Measurements from ENCODE around the gene KCNQ1.

The KCNQ1 gene

DNA sequence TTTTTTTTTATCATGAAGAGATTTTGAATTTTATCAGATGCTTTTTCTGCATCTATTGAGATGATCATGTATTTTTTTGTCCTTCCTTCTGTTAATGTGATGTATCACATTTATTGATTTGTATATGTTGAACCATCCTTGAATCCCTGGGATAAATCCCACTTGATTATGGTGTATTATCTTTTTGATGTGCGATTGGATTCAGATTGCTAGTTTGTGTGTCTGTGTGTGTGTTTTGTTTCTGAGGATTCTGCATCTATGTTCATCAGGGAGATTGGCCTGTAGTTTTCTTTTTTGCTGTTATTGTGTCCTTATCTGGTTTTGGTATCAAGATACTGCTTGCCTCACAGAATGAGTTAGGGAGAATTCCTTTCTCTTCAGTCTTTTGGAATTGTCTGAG, 202.4 kb downstream of the KCNQ1 start:
- DNase-seq (ENCODE audit: low read depth in 3 of 3): no peak

DNA sequence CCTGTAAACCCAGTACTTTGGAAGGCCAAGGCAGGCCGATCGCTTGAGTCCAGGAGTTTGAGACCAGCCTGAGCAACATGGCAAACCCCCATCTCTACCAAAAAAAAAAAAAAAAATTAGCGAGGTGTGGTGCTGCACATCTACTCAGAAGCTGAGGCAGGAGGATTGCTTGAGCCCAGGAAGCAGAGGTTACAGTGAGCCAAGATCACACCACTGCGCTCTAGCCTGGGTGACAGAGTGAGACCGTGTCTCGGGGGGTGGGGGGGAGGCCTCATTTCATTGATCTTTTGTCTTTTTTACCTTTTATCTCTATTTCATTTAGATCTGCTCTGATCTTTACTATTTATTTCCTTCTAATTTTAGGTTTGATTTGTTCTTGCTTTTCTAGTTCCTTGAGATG, 203.1 kb downstream of the KCNQ1 start:
- no peak for DNase-seq (ENCODE audit: low read depth in 3 of 3)

DNA sequence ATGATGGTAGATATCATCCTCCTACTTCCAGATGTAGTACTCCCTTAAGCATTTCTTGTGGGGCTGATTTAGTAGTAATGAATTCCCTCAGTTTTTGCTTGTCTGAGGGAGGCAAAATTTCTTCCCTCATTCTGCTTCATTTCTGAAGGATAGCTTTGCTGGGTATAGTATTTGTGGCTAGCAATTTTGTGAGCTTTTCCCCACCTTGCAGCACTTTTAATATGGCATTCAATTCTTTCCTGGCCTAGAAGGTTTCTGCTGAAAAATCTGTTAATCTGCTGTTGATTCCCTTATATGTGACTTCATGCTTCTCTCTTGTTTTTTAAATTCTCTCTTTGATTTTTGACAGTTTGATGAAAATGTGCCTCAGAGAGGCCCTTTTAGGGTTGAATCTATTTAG, 204.6 kb downstream of the KCNQ1 start:
- DNase-seq (ENCODE audit: low read depth in 3 of 3): no peak

DNA sequence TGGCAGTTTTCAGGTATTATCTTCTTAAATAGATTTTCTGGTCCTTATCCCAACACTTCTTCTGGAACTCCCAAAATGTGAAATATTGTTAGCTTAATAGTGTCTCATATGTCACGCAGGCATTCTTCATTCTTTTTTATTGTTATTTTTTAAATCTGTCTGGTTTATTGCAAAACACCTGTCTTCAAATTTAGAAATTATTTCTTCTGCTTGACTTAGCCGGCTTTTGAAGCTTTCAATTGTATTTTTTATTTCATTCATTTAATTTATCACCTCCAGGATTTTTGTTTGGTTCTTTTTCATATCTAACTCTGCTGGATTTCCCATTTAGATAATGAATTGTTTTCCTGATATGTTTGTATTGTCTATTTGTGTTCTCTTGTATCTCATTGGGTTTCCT, 205.0 kb downstream of the KCNQ1 start:
- DNase-seq (ENCODE audit: low read depth in 3 of 3): no peak

DNA sequence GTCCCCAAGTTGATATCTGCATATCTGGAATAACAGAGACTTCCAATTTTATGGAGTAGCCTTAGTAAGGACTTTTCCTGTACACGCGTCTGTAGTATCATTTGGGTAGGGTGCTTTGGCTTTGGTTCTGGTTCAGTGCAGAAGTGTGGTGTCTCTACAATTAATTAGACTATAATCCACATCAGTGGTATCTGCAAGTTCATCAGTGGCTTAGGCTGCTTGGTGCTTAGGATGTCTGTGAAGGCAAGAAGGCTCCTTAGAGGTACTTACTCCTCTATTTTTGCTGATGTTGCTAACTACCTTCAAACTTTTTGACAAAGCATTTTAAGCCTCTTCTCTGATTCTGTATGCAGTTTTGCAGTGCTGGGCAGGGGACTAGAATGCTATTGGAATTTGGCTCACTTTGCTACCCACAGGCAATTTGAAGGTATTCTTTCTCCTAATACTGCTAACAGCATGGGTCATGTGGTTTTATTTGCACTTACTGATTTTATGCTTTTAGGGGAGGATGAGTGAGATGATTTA, 205.6 kb downstream of the KCNQ1 start:
- no peak for DNase-seq (ENCODE audit: low read depth in 3 of 3)

DNA sequence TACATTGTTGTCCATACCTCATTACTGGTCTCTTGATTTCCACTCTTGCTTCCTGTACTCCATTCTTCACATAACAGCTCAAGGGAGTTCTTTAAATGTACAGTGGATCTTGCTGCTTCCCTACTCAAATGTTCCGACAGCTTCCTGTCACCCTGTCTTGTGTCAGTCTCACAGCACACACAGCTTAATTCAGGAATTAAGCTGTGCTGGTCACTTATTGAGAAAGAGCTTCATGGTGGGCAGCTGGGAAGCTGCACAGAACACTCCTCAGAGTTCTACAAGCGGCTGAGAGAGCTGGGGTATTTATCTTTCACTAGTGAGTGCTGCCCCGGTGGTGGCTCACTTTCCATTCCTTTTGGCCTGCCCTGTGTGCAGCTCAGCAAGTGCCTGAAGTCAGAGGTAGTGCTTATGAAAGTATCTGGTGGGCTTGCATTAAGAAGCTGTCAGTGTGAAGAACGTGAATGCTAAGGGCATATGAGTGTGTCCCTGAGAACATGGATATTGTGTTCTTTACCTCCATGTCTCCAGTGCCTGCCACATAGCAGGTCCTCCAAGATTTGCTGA, 206.3 kb downstream of the KCNQ1 start:
- no peak for DNase-seq (ENCODE audit: low read depth in 3 of 3)

DNA sequence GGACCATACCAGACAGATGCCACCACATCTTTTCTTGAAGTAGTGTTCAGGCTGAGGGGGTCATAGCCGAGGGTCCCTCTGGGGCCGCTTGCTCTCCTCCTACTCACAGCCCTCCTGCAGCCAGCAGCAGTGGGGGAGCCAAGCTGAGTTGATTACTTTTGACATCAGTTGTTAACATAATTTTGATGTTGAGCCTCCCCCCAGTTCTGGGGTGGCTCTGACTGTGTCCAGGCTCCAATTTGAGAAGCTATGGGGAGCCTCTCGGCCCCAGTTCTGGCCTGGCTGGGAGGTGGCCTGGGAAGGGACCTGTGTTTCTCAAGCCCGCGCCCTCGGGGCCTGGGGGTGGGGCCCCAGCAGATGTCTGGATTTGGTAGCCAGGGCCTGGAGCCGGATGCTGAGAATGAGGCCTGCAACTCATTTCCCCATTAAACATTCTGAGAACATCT, 207.0 kb downstream of the KCNQ1 start:
- DNase-seq (ENCODE audit: low read depth in 3 of 3): no peak

DNA sequence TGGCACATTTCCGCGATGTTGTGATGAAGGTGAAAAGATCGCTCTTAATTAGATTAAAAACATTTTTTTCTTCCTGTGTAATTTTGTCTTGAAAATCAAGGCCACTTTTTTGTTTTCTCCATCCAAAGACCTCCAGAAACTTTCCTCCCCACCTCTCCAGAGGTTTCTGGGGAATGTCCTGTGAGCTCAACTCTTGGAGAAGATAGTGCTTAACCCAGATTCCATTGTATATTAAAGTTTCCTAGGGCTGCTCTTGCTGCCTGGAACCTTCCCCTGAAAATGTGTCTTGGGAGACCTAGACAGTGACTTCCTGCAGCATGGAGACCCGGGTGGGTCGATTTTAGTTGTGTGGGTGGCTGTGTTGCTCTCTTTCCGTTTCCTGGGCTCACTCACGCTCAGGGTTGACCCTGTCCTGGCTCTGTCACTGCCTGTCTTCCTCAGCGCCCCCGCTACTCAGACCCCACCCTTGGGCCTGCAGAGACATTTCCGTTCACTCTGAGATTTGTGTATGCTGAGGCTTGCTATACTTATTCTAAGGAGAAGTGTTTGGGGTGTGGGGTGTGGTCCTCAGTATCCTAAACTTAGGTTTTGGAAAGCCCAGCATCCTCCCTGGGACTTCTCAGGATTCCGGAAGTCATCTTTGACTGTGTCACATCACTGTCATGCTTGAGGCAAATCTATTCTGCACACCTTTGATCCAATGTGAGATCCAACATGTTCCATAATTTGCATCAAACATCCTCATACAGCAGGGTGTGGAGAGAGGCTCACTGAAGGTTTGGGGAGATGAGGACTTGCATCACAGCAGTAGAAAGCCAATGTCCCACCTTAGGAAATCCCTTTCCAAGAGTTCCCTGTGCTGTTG, 207.8 kb downstream of the KCNQ1 start:
- DNase-seq (ENCODE audit: low read depth in 3 of 3): no peak

DNA sequence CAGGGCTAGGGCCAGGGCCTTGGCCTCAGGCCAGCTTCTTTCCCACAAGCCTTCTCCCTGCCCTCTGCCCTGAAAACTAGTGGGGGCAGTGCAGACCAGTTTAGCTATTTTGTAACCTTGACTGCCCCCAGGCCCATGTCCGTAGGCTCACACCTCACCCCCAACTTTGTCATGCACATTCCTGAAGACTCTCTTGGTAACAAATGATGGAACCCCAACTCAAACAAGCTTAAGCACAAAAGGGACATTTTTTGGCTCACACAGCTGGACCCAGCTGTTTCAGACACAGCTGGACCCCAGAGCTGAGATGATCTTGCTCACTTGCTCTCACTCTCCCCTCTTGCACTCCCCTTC, 208.4 kb downstream of the KCNQ1 start:
- DNase-seq (ENCODE audit: low read depth in 3 of 3): no peak

DNA sequence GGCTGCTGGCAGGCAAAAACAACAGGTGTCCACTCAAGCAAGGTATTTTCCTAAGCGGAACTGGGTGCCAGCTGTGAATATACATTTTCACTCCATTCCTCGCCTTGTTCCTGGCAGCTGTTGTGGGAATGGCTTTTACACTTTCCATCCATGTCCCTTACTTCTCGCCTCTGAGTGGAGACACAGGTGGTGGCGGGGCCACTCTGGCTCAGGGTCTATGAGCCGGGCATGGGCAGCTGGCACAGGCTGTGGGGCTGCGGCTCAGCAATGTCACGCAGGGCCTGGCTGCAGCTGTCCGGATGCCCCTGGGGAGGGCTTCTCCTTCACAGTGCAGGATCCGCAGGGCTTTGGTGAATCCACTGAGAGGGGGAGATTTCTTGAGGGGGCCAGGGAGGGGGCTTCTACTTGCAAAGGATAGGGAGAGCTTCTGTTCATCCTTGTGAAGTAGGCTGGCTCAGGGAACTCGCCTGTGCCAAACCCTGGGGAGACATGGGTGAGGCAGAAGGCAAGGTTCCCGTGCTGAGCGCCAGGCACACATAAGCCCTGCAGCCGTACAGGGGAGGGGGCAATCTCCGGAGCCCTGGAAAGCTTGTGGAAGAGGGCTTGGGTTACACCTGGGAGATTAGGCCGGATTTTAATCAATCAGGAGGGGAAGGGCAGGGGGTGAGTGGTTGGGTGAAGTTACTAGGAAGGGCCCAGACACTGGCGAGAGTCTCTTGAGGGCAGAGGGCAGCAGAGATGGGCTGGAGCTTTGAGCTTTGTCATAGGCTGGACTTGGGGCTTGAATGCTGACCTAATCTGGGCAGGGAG, 209.3 kb downstream of the KCNQ1 start:
- DNase-seq (ENCODE audit: low read depth in 3 of 3): no peak

DNA sequence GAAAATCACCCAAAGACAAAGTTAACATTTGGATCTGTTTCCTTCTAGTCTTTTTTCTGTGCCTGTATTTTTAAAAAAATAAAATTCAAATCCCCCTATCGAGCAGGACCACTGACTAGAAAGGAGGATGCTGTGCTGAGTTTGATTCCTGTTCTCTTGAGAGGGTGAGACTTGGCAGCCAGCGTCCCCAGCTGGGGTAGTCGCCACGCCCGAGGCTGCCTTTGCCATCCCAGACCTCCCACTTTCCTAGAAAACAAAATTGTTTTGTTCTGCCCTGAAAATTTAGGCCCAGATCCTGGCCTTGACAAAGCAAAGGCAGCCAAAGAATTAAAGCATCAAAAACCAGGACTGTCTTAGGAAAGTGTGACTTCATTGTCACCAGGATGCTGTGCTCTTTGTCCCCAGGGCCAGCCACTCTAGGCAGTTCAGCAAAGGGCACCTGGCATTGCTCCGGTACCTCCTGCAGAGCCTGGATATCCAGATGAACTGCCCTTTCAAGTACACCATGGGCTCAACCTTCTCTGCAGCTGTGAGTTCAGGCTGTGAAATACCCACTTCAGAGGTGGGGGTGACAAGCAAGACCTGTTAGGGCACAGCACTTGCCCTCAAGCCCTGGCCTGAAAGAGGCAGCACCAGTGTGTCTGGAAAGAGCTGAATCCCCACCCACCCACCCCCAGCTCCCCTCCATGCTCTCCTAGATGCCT, 210.4 kb downstream of the KCNQ1 start:
- no peak for DNase-seq (ENCODE audit: low read depth in 3 of 3)

DNA sequence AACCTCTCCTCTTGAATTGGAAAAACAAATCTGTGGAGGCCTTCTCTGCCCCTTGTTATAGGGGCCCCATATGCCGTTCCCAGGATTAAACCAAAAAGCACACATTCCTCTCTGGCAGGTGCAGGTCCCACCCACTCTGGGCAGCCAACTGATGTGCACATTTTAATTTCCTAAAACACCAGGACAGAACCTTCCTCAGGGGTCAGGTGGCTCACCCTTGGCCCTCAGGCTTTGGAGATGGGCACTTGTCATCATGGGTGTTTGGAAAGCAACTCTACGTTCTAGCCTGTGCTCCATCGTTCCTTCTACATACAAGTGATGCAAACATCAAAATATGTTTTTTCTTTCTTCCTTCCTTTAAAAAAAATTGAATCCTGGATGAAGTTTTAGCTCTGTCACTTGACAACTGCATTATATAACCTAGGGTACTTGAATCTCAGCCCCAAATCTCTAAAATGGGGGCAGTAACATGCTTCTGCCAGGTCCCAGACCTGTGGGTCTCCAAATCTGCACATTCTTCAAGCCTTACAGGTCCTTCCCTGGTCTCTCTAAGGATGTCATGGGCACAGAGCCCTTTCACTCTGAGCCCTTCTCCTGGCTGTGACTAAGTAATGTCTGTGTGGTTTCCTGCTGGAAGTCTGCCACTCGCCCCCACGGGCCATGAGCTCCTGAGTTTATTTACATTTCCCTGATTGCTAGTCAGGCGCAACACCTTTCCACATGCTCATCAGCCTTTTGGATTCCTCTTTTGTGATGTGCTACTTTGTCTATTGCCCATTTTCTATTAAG, 211.2 kb downstream of the KCNQ1 start:
- DNase-seq (ENCODE audit: low read depth in 3 of 3): no peak

DNA sequence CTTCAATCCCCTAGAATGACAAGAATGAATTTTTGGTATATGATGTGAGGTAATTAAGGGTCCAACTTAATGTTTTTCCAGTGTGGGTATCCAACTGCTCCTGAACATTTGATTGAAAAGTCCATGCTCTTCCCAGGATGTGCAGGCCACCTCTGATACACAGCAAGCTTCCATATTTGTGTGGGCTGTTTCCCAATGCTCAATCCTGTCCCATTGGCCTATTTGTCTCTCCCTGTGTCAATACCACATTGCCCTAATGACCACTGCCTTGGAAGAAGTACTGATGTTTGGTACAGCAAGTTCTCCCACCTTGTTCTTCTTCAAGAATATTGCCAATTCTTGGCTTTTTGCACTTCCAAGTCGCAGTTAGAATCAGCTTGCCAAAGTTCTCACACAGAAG, 212.1 kb downstream of the KCNQ1 start:
- DNase-seq (ENCODE audit: low read depth in 3 of 3): no peak

DNA sequence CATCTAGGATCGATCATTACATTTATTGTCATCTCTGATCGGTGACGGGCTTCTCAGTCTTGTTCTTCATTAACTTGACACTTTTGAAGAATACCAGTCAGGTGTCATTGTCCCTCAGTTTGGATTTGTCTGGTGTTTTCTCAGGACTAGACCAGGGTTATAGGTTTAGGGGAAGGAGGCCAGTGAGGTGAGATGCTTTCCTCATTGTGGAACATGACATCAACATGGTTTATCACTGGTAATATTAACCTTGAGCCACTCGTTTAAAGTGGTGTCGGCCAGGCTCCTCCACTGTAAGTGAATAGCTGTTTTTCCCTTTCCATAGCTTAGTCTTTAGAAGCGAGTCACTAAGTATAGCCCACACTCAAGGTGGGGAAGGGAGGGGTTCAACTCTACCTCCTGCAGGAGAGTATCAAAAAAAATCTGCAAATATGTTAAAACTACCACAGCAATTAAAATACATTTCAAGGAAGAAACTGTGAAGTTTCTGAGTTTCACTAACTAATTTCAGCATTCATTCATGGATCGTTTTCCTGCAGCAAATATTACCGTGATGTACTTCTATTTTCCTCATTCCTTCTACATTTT, 213.0 kb downstream of the KCNQ1 start:
- no peak for DNase-seq (ENCODE audit: low read depth in 3 of 3)

DNA sequence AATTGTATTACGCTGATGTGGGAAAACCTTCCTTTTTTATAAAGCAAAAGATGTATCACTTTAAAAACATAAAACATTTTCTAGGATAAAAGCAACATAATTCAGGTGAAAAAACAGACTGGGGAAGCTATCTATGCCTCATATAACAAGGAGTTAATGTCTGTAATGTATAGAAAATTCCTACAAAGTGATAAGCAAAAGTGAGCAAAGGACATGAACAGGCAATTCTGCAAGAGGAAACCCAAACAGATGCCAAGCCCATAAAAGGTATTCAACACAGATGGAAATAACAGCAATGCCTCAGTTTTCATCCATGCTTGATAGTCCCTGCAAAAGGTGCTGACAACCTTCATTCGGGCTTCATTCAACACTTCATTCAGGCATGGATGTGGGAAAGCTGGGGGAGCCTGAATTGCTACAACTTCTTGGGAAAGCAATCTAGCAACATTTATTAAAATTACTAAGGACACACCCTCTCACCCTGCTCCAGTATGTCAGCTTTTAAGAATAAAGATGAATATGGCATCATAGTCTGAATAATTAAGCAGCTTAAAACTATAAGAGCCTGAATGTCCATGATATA, 215.6 kb downstream of the KCNQ1 start:
- no peak for DNase-seq (ENCODE audit: low read depth in 3 of 3)

DNA sequence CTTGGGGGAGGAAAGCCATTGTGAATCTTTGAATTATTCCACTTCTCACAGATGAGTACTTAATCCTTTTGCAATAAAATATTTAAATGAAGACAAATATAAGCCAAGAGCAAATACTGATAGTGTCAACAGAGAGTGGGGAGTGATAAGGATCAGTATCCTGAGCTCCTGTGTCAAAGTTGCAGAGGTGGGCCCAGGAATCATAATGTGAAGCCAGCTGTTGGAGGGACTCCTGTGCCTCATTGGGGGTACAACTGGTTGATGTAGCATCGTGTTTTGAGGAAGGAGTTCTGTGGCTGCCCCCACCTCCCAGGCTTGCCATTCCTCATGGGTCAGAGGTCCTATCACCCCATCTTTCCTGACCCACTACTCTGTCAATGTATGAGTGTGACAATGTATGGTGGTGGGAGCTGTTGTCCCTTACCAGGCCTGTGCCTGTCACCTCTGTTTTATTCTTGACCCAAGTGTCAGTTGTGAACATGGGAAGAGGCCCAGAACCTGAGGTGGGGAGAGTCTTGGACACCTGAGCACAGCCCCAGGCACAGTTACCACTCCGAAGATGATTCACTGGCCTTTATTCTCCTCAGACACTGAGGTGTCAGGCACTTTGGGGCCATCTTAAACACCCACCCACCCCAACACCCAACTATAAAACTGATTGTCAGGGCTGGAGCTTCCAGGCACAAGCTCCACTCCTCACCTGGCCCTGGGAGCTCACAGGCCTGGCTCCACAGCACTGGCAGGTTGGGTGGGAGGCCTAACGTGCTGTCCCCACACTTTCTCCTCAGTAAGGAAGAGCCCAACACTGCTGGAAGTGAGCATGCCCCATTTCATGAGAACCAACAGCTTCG, 216.6 kb downstream of the KCNQ1 start:
- DNase-seq (ENCODE audit: low read depth in 3 of 3): no peak

DNA sequence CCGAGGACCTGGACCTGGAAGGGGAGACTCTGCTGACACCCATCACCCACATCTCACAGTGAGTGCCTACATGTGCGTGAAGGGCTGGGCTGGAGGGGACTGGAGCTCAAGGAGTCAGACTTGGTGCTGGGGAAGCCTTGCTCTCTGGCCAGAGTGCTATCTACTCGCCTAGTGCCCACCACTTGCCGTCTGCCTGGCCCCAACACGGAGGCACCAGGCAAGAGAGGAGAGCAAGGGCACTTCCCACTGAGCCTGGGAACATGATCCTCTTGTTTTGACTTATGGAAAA, 217.2 kb downstream of the KCNQ1 start:
- no peak for DNase-seq (ENCODE audit: low read depth in 3 of 3)

DNA sequence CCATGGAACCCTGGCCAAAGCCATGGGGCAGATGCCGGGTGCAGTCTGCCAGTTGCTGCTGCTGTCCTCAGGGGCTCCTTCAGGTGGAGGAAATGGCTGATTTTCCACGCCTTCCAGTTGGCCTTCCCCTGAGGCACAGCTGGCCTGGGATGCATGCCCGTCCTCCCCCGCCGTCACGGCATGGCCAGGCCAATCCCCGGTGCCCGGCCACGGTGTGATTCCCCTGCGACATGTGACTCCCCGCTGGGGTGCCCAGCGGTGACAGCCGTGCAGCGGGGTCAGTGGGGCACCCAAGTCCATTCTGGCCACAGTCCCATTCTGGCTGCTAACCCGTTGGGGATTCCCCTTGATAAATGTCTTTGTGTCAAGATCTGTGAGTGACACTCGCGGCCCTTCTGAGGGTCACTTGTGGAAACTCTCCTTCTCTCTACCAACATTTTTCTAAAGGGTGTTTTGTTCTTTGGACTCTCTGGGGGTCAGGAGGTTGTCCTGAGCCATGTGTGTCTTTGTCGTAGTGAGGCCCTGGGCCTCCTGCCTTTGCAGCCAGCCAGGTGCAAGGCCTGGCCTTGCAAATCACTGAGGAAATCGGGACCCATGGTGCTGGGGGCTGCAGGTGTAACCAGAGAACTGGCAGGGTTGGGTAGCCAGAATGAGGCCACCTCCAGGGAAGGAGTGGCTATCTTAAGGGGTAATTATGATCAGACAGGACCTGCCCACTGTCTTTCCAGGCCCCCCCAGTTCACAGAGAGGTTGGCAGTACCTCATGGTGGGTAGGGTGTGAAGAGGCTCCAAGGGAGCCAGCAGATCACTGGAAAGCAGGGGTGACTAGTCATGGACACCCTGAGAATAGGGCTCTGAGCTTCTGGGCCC, 217.9 kb downstream of the KCNQ1 start:
- DNase-seq (ENCODE audit: low read depth in 3 of 3): no peak

DNA sequence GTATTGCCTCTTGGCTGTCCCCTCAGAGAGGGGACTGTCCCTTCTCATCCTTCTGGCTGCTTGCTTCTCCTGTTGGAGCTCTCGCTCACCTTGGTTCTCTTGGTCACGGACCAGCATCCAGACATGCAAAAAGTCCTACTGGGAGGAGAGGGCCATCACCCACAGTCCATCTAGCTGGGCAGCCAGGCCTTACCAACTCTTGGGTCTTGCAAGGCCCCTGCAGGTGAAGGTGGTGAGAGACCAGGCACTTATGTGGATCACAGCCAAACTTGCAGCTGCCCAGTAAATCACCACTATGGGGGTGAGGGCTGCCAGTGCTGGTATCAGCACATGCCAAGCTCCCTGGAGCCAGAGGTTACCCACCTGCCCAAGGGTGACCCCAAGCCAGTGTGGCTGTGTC, 218.7 kb downstream of the KCNQ1 start:
- DNase-seq (ENCODE audit: low read depth in 3 of 3): no peak
